ENCODE measurements around the gene NIM1K.

- TF ChIP-seq CTCF (IDR thresholded peaks at IDR 0.05 in 4 of 5, conservative IDR thresholded peaks at IDR 0.05 in 1 of 5), result no peak
- no peak for TF ChIP-seq POLR2A (IDR thresholded peaks at IDR 0.05)
These were observed 50.2 kb downstream of the NIM1K start for GRCh38 chr5:43242196-43242595.

Measured in gastrocnemius medialis (tissue), 4 donors.